ENCODE data around the gene PRKAR1B.
"Not testable (repeated sequence)": the region's sequence is repeated elsewhere in the genome, so short reads cannot be mapped to it uniquely, and the experiment has no call there.

The PRKAR1B gene

GRCh38 chr7:754531-755412 lies 27.7 kb upstream of the PRKAR1B start:
- no CpG with 5 or more reads among the region's 49 CpGs for WGBS, 2 donors (ENCODE audit: extremely low coverage in 2 of 2, insufficient read length in 2 of 2, insufficient replicate concordance in 1 of 2)
- Histone ChIP-seq H3K4ac (ENCODE audit: low read length) (no peak overlapping the region), H2BK120ac (ENCODE audit: low read depth, low read length) (no peak overlapping the region), H3K27ac (replicated peaks; ENCODE audit: low read length) (no peak overlapping the region), H3K4me1 (ENCODE audit: control insufficient read depth in 2 of 2, insufficient read depth in 1 of 2, low read depth in 1 of 2, low read length in 2 of 2) (no peaks in the 10 kb centered on the region), H3K9me3 (replicated peaks in 1 of 2; ENCODE audit: control insufficient read depth in 2 of 2, insufficient read depth in 1 of 2, low read depth in 1 of 2, low read length in 2 of 2) (peaks cover 0 to 4% of the 10 kb centered on the region in 2 donors), H3K9ac (ENCODE audit: low read depth, low read length, poor library complexity) (peak overlapping the region; percentile 77), H3K4me3 (ENCODE audit: low read length in 2 of 2) (no peak overlapping the region), H4K8ac (ENCODE audit: low read depth, low read length) (no peak overlapping the region), H3K4me2 (ENCODE audit: insufficient read depth, low read length, poor library complexity, severe bottlenecking) (no peak overlapping the region), H2BK5ac (ENCODE audit: low read length) (no peak overlapping the region), H3K27me3 (ENCODE audit: control insufficient read depth in 3 of 3, insufficient read depth in 3 of 3, low read depth in 1 of 3, low read length in 3 of 3) (no peaks in the 10 kb centered on the region), H3K18ac (ENCODE audit: low read length) (no peak overlapping the region), H3K14ac (ENCODE audit: low read length) (no peak overlapping the region), H2AFZ (ENCODE audit: low read length) (no peak overlapping the region), H3K79me1 (ENCODE audit: low read depth, low read length) (peaks cover 10% of the 10 kb centered on the region), H2BK15ac (ENCODE audit: low read length) (no peak overlapping the region), H4K91ac (ENCODE audit: low read depth, low read length, poor library complexity) (no peak overlapping the region), H3K23ac (ENCODE audit: low read depth, low read length, poor library complexity) (peak overlapping the region; percentile 65), H2BK12ac (ENCODE audit: low read length) (no peak overlapping the region), H3K36me3 (replicated peaks in 1 of 2; ENCODE audit: control insufficient read depth in 2 of 2, insufficient read depth in 2 of 2, low read length in 2 of 2) (peaks cover 43 to 89% of the 10 kb centered on the region in 2 donors), H2AK5ac (ENCODE audit: low read depth, low read length) (no peak overlapping the region)
- DNase-seq (ENCODE audit: low spot score), result no peak

- no peak overlapping the region for H4K91ac ChIP-seq (ENCODE audit: low read depth, low read length, poor library complexity)
- H3K18ac ChIP-seq (ENCODE audit: low read length), result no peak overlapping the region
- H3K14ac ChIP-seq (ENCODE audit: low read length), result no peak overlapping the region
- no peak overlapping the region for H3K4me3 ChIP-seq (ENCODE audit: low read length in 2 of 2)
- no peaks in the 10 kb centered on the region for H3K4me1 ChIP-seq (ENCODE audit: control insufficient read depth in 2 of 2, insufficient read depth in 1 of 2, low read depth in 1 of 2, low read length in 2 of 2)
- H2BK5ac ChIP-seq (ENCODE audit: low read length), result no peak overlapping the region
- no peak for DNase-seq (ENCODE audit: low spot score)
- no peak overlapping the region for H3K27ac ChIP-seq (replicated peaks; ENCODE audit: low read length)
- no peak overlapping the region for H2AK5ac ChIP-seq (ENCODE audit: low read depth, low read length)
- H3K9ac ChIP-seq (ENCODE audit: low read depth, low read length, poor library complexity), result no peak overlapping the region
- H2BK120ac ChIP-seq (ENCODE audit: low read depth, low read length), result no peak overlapping the region
- H3K79me1 ChIP-seq (ENCODE audit: low read depth, low read length), result peaks cover 13% of the 10 kb centered on the region
- H3K23ac ChIP-seq (ENCODE audit: low read depth, low read length, poor library complexity), result no peak overlapping the region
- H3K9me3 ChIP-seq (replicated peaks in 1 of 2; ENCODE audit: control insufficient read depth in 2 of 2, insufficient read depth in 1 of 2, low read depth in 1 of 2, low read length in 2 of 2), result peaks cover 0 to 4% of the 10 kb centered on the region in 2 donors
- no peak overlapping the region for H4K8ac ChIP-seq (ENCODE audit: low read depth, low read length)
- no CpG with 5 or more reads among the region's 17 CpGs for WGBS, 2 donors (ENCODE audit: extremely low coverage in 2 of 2, insufficient read length in 2 of 2, insufficient replicate concordance in 1 of 2)
- H3K36me3 ChIP-seq (replicated peaks in 1 of 2; ENCODE audit: control insufficient read depth in 2 of 2, insufficient read depth in 2 of 2, low read length in 2 of 2), result peaks cover 41 to 89% of the 10 kb centered on the region in 2 donors
- H2AFZ ChIP-seq (ENCODE audit: low read length), result no peak overlapping the region
- no peak overlapping the region for H3K4me2 ChIP-seq (ENCODE audit: insufficient read depth, low read length, poor library complexity, severe bottlenecking)
- H3K4ac ChIP-seq (ENCODE audit: low read length), result no peak overlapping the region
- no peak overlapping the region for H2BK12ac ChIP-seq (ENCODE audit: low read length)
- H2BK15ac ChIP-seq (ENCODE audit: low read length), result no peak overlapping the region
- H3K27me3 ChIP-seq (ENCODE audit: control insufficient read depth in 3 of 3, insufficient read depth in 3 of 3, low read depth in 1 of 3, low read length in 3 of 3), result no peaks in the 10 kb centered on the region
Observed at GRCh38 chr7:753190-753589, 26.1 kb upstream of the PRKAR1B start.

GRCh38 chr7:752256-752655 lies 25.2 kb upstream of the PRKAR1B start:
- H3K4ac ChIP-seq (ENCODE audit: low read length); DNase-seq (ENCODE audit: low spot score); H3K27me3 ChIP-seq (ENCODE audit: control insufficient read depth in 3 of 3, insufficient read depth in 3 of 3, low read depth in 1 of 3, low read length in 3 of 3); H3K4me1 ChIP-seq (ENCODE audit: control insufficient read depth in 2 of 2, insufficient read depth in 1 of 2, low read depth in 1 of 2, low read length in 2 of 2); H3K27ac ChIP-seq (replicated peaks; ENCODE audit: low read length); H3K9ac ChIP-seq (ENCODE audit: low read depth, low read length, poor library complexity); H2AK5ac ChIP-seq (ENCODE audit: low read depth, low read length); H4K91ac ChIP-seq (ENCODE audit: low read depth, low read length, poor library complexity); H2BK120ac ChIP-seq (ENCODE audit: low read depth, low read length); H2BK12ac ChIP-seq (ENCODE audit: low read length); H4K8ac ChIP-seq (ENCODE audit: low read depth, low read length); H3K9me3 ChIP-seq (replicated peaks in 1 of 2; ENCODE audit: control insufficient read depth in 2 of 2, insufficient read depth in 1 of 2, low read depth in 1 of 2, low read length in 2 of 2); H3K14ac ChIP-seq (ENCODE audit: low read length); H3K18ac ChIP-seq (ENCODE audit: low read length); H3K4me2 ChIP-seq (ENCODE audit: insufficient read depth, low read length, poor library complexity, severe bottlenecking); H2AFZ ChIP-seq (ENCODE audit: low read length); H2BK5ac ChIP-seq (ENCODE audit: low read length); H3K4me3 ChIP-seq (ENCODE audit: low read length in 2 of 2); H2BK15ac ChIP-seq (ENCODE audit: low read length): not testable (repeated sequence)
- no CpG with 5 or more reads among the region's 33 CpGs for WGBS, 2 donors (ENCODE audit: extremely low coverage in 2 of 2, insufficient read length in 2 of 2, insufficient replicate concordance in 1 of 2)
- Histone ChIP-seq H3K79me1 (ENCODE audit: low read depth, low read length) (peaks cover 14% of the 10 kb centered on the region), H3K23ac (ENCODE audit: low read depth, low read length, poor library complexity) (peak overlapping the region; percentile 75), H3K36me3 (replicated peaks in 1 of 2; ENCODE audit: control insufficient read depth in 2 of 2, insufficient read depth in 2 of 2, low read length in 2 of 2) (peaks cover 36 to 81% of the 10 kb centered on the region in 2 donors)

- H2BK5ac ChIP-seq (ENCODE audit: low read length), result no peak overlapping the region
- H3K27ac ChIP-seq (replicated peaks; ENCODE audit: low read length), result no peak overlapping the region
- peaks cover 0 to 4% of the 10 kb centered on the region in 2 donors for H3K9me3 ChIP-seq (replicated peaks in 1 of 2; ENCODE audit: control insufficient read depth in 2 of 2, insufficient read depth in 1 of 2, low read depth in 1 of 2, low read length in 2 of 2)
- no peak overlapping the region for H3K9ac ChIP-seq (ENCODE audit: low read depth, low read length, poor library complexity)
- no peak overlapping the region for H3K4me2 ChIP-seq (ENCODE audit: insufficient read depth, low read length, poor library complexity, severe bottlenecking)
- H3K4me3 ChIP-seq (ENCODE audit: low read length in 2 of 2), result no peak overlapping the region
- no peak overlapping the region for H2BK12ac ChIP-seq (ENCODE audit: low read length)
- H4K91ac ChIP-seq (ENCODE audit: low read depth, low read length, poor library complexity), result no peak overlapping the region
- H3K27me3 ChIP-seq (ENCODE audit: control insufficient read depth in 3 of 3, insufficient read depth in 3 of 3, low read depth in 1 of 3, low read length in 3 of 3), result no peaks in the 10 kb centered on the region
- H2BK120ac ChIP-seq (ENCODE audit: low read depth, low read length), result no peak overlapping the region
- H3K79me1 ChIP-seq (ENCODE audit: low read depth, low read length), result peaks cover 16% of the 10 kb centered on the region
- WGBS, 2 donors (ENCODE audit: extremely low coverage in 2 of 2, insufficient read length in 2 of 2, insufficient replicate concordance in 1 of 2), result no CpG with 5 or more reads among the region's 15 CpGs
- H3K4ac ChIP-seq (ENCODE audit: low read length), result no peak overlapping the region
- H2AK5ac ChIP-seq (ENCODE audit: low read depth, low read length), result no peak overlapping the region
- no peak overlapping the region for H2AFZ ChIP-seq (ENCODE audit: low read length)
- no peak overlapping the region for H2BK15ac ChIP-seq (ENCODE audit: low read length)
- H3K14ac ChIP-seq (ENCODE audit: low read length), result no peak overlapping the region
- peaks cover 35 to 81% of the 10 kb centered on the region in 2 donors for H3K36me3 ChIP-seq (replicated peaks in 1 of 2; ENCODE audit: control insufficient read depth in 2 of 2, insufficient read depth in 2 of 2, low read length in 2 of 2)
- no peak overlapping the region for H3K23ac ChIP-seq (ENCODE audit: low read depth, low read length, poor library complexity)
- DNase-seq (ENCODE audit: low spot score), result no peak
- no peak overlapping the region for H3K18ac ChIP-seq (ENCODE audit: low read length)
- H3K4me1 ChIP-seq (ENCODE audit: control insufficient read depth in 2 of 2, insufficient read depth in 1 of 2, low read depth in 1 of 2, low read length in 2 of 2), result no peaks in the 10 kb centered on the region
- no peak overlapping the region for H4K8ac ChIP-seq (ENCODE audit: low read depth, low read length)
Observed at GRCh38 chr7:751826-752225, 24.7 kb upstream of the PRKAR1B start.

Measured in neuronal stem cell (in vitro differentiated cells).